Measurements from ENCODE around the gene MTTP. TPM values are rescaled to one million over a fixed set of nuclear protein-coding genes. Genes with fewer than 3 reads are reported as not detected.

MTTP gene
- total RNA-seq, 1 donor from 2014 or later = 54.9 TPM

- Mint-ChIP-seq H3K9me3 (ENCODE audit: low read depth) (no peaks in the 10 kb centered on the region), H3K27me3 (no peaks in the 10 kb centered on the region), H3K36me3 (ENCODE audit: insufficient read depth) (peaks cover 2% of the 10 kb centered on the region), H3K27ac (no peak overlapping the region), H3K4me1 (ENCODE audit: low read depth) (no peaks in the 10 kb centered on the region), H3K4me3 (ENCODE audit: low read depth) (no peak overlapping the region)
- no peak for TF ChIP-seq CTCF (IDR thresholded peaks at IDR 0.05; ENCODE audit: unreplicated experiment)
- no peak for DNase-seq (ENCODE audit: low spot score, unreplicated experiment)
Observed at GRCh38 chr4:99622341-99622740, 47.7 kb downstream of the MTTP start.

- Mint-ChIP-seq H3K27ac (no peak overlapping the region), H3K27me3 (no peaks in the 10 kb centered on the region)
- no peak for TF ChIP-seq CTCF (IDR thresholded peaks at IDR 0.05; ENCODE audit: unreplicated experiment)
Observed at GRCh38 chr4:99624141-99624719, 49.6 kb downstream of the MTTP start.

GRCh38 chr4:99625369-99625768, 50.7 kb downstream of the MTTP start:
- Mint-ChIP-seq H3K27ac (no peak overlapping the region), H3K4me3 (ENCODE audit: low read depth) (no peak overlapping the region), H3K27me3 (no peaks in the 10 kb centered on the region), H3K4me1 (ENCODE audit: low read depth) (peaks cover 3% of the 10 kb centered on the region), H3K9me3 (ENCODE audit: low read depth) (no peaks in the 10 kb centered on the region), H3K36me3 (ENCODE audit: insufficient read depth) (peaks cover 1% of the 10 kb centered on the region)
- TF ChIP-seq CTCF (IDR thresholded peaks at IDR 0.05; ENCODE audit: unreplicated experiment) = no peak
- no peak for DNase-seq (ENCODE audit: low spot score, unreplicated experiment)

More at GRCh38 chr4:99624141-99624719, 49.6 kb downstream of the MTTP start:
- no peaks in the 10 kb centered on the region for H3K4me1 Mint-ChIP-seq (ENCODE audit: low read depth)
- DNase-seq (ENCODE audit: low spot score, unreplicated experiment) = no peak
- peaks cover 2% of the 10 kb centered on the region for H3K36me3 Mint-ChIP-seq (ENCODE audit: insufficient read depth)
- no peaks in the 10 kb centered on the region for H3K9me3 Mint-ChIP-seq (ENCODE audit: low read depth)
- no peak overlapping the region for H3K4me3 Mint-ChIP-seq (ENCODE audit: low read depth)

- Mint-ChIP-seq H3K9me3 (ENCODE audit: low read depth) (no peaks in the 10 kb centered on the region), H3K4me1 (ENCODE audit: low read depth) (peaks cover 20% of the 10 kb centered on the region), H3K27ac (no peak overlapping the region), H3K27me3 (no peaks in the 10 kb centered on the region), H3K36me3 (ENCODE audit: insufficient read depth) (peaks cover 1% of the 10 kb centered on the region), H3K4me3 (ENCODE audit: low read depth) (no peak overlapping the region)
- TF ChIP-seq CTCF (IDR thresholded peaks at IDR 0.05; ENCODE audit: unreplicated experiment) = no peak
- no peak for DNase-seq (ENCODE audit: low spot score, unreplicated experiment)
Observed at GRCh38 chr4:99628040-99628439, 53.4 kb downstream of the MTTP start.

- TF ChIP-seq CTCF (IDR thresholded peaks at IDR 0.05; ENCODE audit: unreplicated experiment) = no peak
Observed at GRCh38 chr4:99629962-99630554, 55.4 kb downstream of the MTTP start.

More at GRCh38 chr4:99629962-99630554, 55.4 kb downstream of the MTTP start:
- no peak overlapping the region for H3K4me3 Mint-ChIP-seq (ENCODE audit: low read depth)
- DNase-seq (ENCODE audit: low spot score, unreplicated experiment) = no peak
- H3K27ac Mint-ChIP-seq = no peak overlapping the region
- H3K27me3 Mint-ChIP-seq = no peaks in the 10 kb centered on the region
- H3K4me1 Mint-ChIP-seq (ENCODE audit: low read depth) = peaks cover 20% of the 10 kb centered on the region
- no peaks in the 10 kb centered on the region for H3K9me3 Mint-ChIP-seq (ENCODE audit: low read depth)
- H3K36me3 Mint-ChIP-seq (ENCODE audit: insufficient read depth) = peaks cover 1% of the 10 kb centered on the region

Data from progenitor cell of endocrine pancreas (in vitro differentiated cells).